ENCODE measurements around the gene PDZRN3.

GRCh38 chr3:73459711-73460110 lies 165.0 kb downstream of the PDZRN3 start:
- no peak for TF ChIP-seq CTCF (IDR thresholded peaks at IDR 0.05)
- TF ChIP-seq POLR2A (IDR thresholded peaks at IDR 0.05), result no peak

Measured in Peyer's patch (tissue), 4 donors.